GM19043 (cell line): ENCODE results near the gene FKRP.
"Not testable (repeated sequence)": the region's sequence is repeated elsewhere in the genome, so short reads cannot be mapped to it uniquely, and the experiment has no call there.

Experiments used
- ATAC-seq: cut with Tn5 transposase; IDR thresholded peaks from one replicate; pipeline ENCODE4 v1.9.1; 2021; ENCODE audit warnings: low read depth; ENCODE audit not compliant: unreplicated experiment

Gene FKRP

GRCh38 chr19:46784262-46785053, 38.6 kb downstream of the FKRP start:
- no peak for ATAC-seq

GRCh38 chr19:46785054-46785979, 39.5 kb downstream of the FKRP start:
- no peak for ATAC-seq

GRCh38 chr19:46785980-46786235, 40.1 kb downstream of the FKRP start:
- ATAC-seq, result no peak

- no peak for ATAC-seq
These were observed 40.6 kb downstream of the FKRP start for GRCh38 chr19:46786236-46787039.

GRCh38 chr19:46787040-46787330, 41.1 kb downstream of the FKRP start:
- no peak for ATAC-seq

GRCh38 chr19:46787331-46788261, 41.7 kb downstream of the FKRP start:
- ATAC-seq, result no peak

GRCh38 chr19:46788262-46788967, 42.6 kb downstream of the FKRP start, which contains the start of gene SLC1A5:
Gene SLC1A5, minus strand, starts transcription at chr19:46788594. Its CDS starts 629 bp downstream, at chr19:46787965.
- peak; percentile 62 for ATAC-seq

GRCh38 chr19:46788968-46789338, 43.1 kb downstream of the FKRP start:
- no peak for ATAC-seq

- ATAC-seq, result no peak
These were observed 43.5 kb downstream of the FKRP start for GRCh38 chr19:46789371-46789770.

- no peak for ATAC-seq
These were observed 46.1 kb downstream of the FKRP start for GRCh38 chr19:46791944-46792343.

- ATAC-seq, result no peak
These were observed 52.0 kb downstream of the FKRP start for GRCh38 chr19:46797881-46798280.

- ATAC-seq, result no peak
These were observed 52.9 kb downstream of the FKRP start for GRCh38 chr19:46798713-46799112.

GRCh38 chr19:46802152-46802551, 56.3 kb downstream of the FKRP start:
- ATAC-seq, result no peak

GRCh38 chr19:46803555-46803954, 57.7 kb downstream of the FKRP start:
- no peak for ATAC-seq

- ATAC-seq, result not testable (repeated sequence)
These were observed 58.6 kb downstream of the FKRP start for GRCh38 chr19:46804432-46804831.

- ATAC-seq, result no peak
These were observed 60.8 kb downstream of the FKRP start for GRCh38 chr19:46806656-46807055.
